BLaER1 (cell line): ENCODE data around the gene DOCK2.

Source experiments
- H3K27ac ChIP-seq: shearing (Covaris generic); formaldehyde crosslinking; 2 replicates; pipeline ENCODE4 v1.8.1; 2022
- H3K27me3 ChIP-seq: shearing (Covaris generic); formaldehyde crosslinking; 2 replicates; pipeline ENCODE4 v1.8.1; 2022
- H3K36me3 ChIP-seq: shearing (Covaris generic); formaldehyde crosslinking; 2 replicates; pipeline ENCODE4 v1.8.1; 2022
- H3K4me1 ChIP-seq: shearing (Covaris generic); formaldehyde crosslinking; 2 replicates; pipeline ENCODE4 v1.8.1; 2022
- H3K4me2 ChIP-seq: shearing (Covaris generic); formaldehyde crosslinking; 2 replicates; pipeline ENCODE4 v1.8.1; 2022
- H3K4me3 ChIP-seq: shearing (Covaris generic); formaldehyde crosslinking; 2 replicates; pipeline ENCODE4 v1.8.1; 2022
- H3K9ac ChIP-seq: shearing (Covaris generic); formaldehyde crosslinking; 2 replicates; pipeline ENCODE4 v1.8.1; 2022
- H3K9me3 ChIP-seq: shearing (Covaris generic); formaldehyde crosslinking; 2 replicates; pipeline ENCODE4 v1.8.1; 2022
- H4K20me1 ChIP-seq: shearing (Covaris generic); formaldehyde crosslinking; 2 replicates; pipeline ENCODE4 v1.8.1; 2022
- Cebpa-rat ChIP-seq: shearing (Covaris generic); IDR thresholded peaks from 2 replicates; pipeline ENCODE4 v1.8.1; 2022

The DOCK2 gene

GRCh38 chr5:169697511-169697890 lies 60.4 kb downstream of the DOCK2 start:
- no peak for TF ChIP-seq Cebpa-rat
- no peak overlapping the region for H3K27ac ChIP-seq

GRCh38 chr5:169697976-169698375 lies 60.9 kb downstream of the DOCK2 start:
- no peak overlapping the region for H3K4me2 ChIP-seq
- no peaks in the 10 kb centered on the region for H3K9me3 ChIP-seq
- H3K9ac ChIP-seq: no peak overlapping the region
- H4K20me1 ChIP-seq: no peaks in the 10 kb centered on the region
- TF ChIP-seq Cebpa-rat: no peak
- no peak overlapping the region for H3K4me3 ChIP-seq
- H3K27me3 ChIP-seq: no peaks in the 10 kb centered on the region
- H3K27ac ChIP-seq: no peak overlapping the region
- peaks cover 95% of the 10 kb centered on the region for H3K36me3 ChIP-seq
- peaks cover 4% of the 10 kb centered on the region for H3K4me1 ChIP-seq

More at GRCh38 chr5:169697511-169697890, 60.4 kb downstream of the DOCK2 start:
- H3K4me2 ChIP-seq: no peak overlapping the region
- no peaks in the 10 kb centered on the region for H3K27me3 ChIP-seq
- H3K36me3 ChIP-seq: peaks cover 95% of the 10 kb centered on the region
- H4K20me1 ChIP-seq: no peaks in the 10 kb centered on the region
- H3K4me3 ChIP-seq: no peak overlapping the region
- H3K9ac ChIP-seq: no peak overlapping the region
- no peaks in the 10 kb centered on the region for H3K4me1 ChIP-seq
- H3K9me3 ChIP-seq: no peaks in the 10 kb centered on the region

- Histone ChIP-seq H3K9ac (no peak overlapping the region), H3K27ac (no peak overlapping the region), H3K4me3 (no peak overlapping the region), H4K20me1 (no peaks in the 10 kb centered on the region), H3K4me2 (no peak overlapping the region), H3K4me1 (peaks cover 28% of the 10 kb centered on the region), H3K27me3 (no peaks in the 10 kb centered on the region), H3K36me3 (peaks cover 92% of the 10 kb centered on the region), H3K9me3 (no peaks in the 10 kb centered on the region)
- no peak for TF ChIP-seq Cebpa-rat
Measured at GRCh38 chr5:169700611-169701010, 63.5 kb downstream of the DOCK2 start.

- Histone ChIP-seq H3K27ac (no peak overlapping the region), H3K36me3 (peaks cover 92% of the 10 kb centered on the region), H3K9me3 (no peaks in the 10 kb centered on the region), H3K9ac (no peak overlapping the region), H3K27me3 (no peaks in the 10 kb centered on the region), H3K4me1 (peaks cover 42% of the 10 kb centered on the region), H3K4me2 (no peak overlapping the region), H4K20me1 (no peaks in the 10 kb centered on the region), H3K4me3 (no peak overlapping the region)
- no peak for TF ChIP-seq Cebpa-rat
Measured at GRCh38 chr5:169701910-169702451, 64.9 kb downstream of the DOCK2 start.

- Histone ChIP-seq H4K20me1 (no peaks in the 10 kb centered on the region), H3K36me3 (peaks cover 92% of the 10 kb centered on the region), H3K4me3 (no peak overlapping the region), H3K27ac (no peak overlapping the region), H3K4me1 (peaks cover 42% of the 10 kb centered on the region), H3K9me3 (no peaks in the 10 kb centered on the region), H3K27me3 (no peaks in the 10 kb centered on the region), H3K4me2 (peak overlapping the region; percentile 31), H3K9ac (no peak overlapping the region)
- TF ChIP-seq Cebpa-rat: no peak
Measured at GRCh38 chr5:169702693-169703481, 65.8 kb downstream of the DOCK2 start.

- no peak overlapping the region for H3K27ac ChIP-seq
- H3K4me2 ChIP-seq: peak overlapping the region; percentile 31; the same call in 1 of the 2 replicates
- H3K4me3 ChIP-seq: no peak overlapping the region
- no peak overlapping the region for H3K9ac ChIP-seq
- peaks cover 92% of the 10 kb centered on the region for H3K36me3 ChIP-seq
- no peak for TF ChIP-seq Cebpa-rat
- no peaks in the 10 kb centered on the region for H3K27me3 ChIP-seq
- peaks cover 47% of the 10 kb centered on the region for H3K4me1 ChIP-seq
- no peaks in the 10 kb centered on the region for H3K9me3 ChIP-seq
- H4K20me1 ChIP-seq: no peaks in the 10 kb centered on the region
Measured at GRCh38 chr5:169703813-169704212, 66.7 kb downstream of the DOCK2 start.

GRCh38 chr5:169705322-169705721 lies 68.2 kb downstream of the DOCK2 start:
- Histone ChIP-seq H3K9ac (peak overlapping the region; percentile 30; the same call in 1 of the 2 replicates), H3K36me3 (peaks cover 93% of the 10 kb centered on the region), H3K9me3 (no peaks in the 10 kb centered on the region), H3K27me3 (no peaks in the 10 kb centered on the region), H3K27ac (peak overlapping the region; percentile 47), H3K4me1 (peaks cover 47% of the 10 kb centered on the region), H3K4me2 (peak overlapping the region; percentile 63), H4K20me1 (no peaks in the 10 kb centered on the region), H3K4me3 (no peak overlapping the region)
- no peak for TF ChIP-seq Cebpa-rat

GRCh38 chr5:169706071-169706470 lies 69.0 kb downstream of the DOCK2 start:
- Histone ChIP-seq H3K9ac (no peak overlapping the region), H3K4me2 (peak overlapping the region; percentile 63; the same call in 1 of the 2 replicates), H3K27ac (peak overlapping the region; percentile 47), H3K9me3 (no peaks in the 10 kb centered on the region), H3K4me1 (peaks cover 47% of the 10 kb centered on the region), H3K4me3 (no peak overlapping the region), H3K27me3 (no peaks in the 10 kb centered on the region), H3K36me3 (peaks cover 95% of the 10 kb centered on the region), H4K20me1 (no peaks in the 10 kb centered on the region)
- no peak for TF ChIP-seq Cebpa-rat

- H3K9me3 ChIP-seq: no peaks in the 10 kb centered on the region
- no peak overlapping the region for H3K27ac ChIP-seq
- TF ChIP-seq Cebpa-rat: no peak
- H3K4me2 ChIP-seq: no peak overlapping the region
- no peaks in the 10 kb centered on the region for H4K20me1 ChIP-seq
- no peak overlapping the region for H3K4me3 ChIP-seq
- H3K27me3 ChIP-seq: no peaks in the 10 kb centered on the region
- H3K9ac ChIP-seq: no peak overlapping the region
- H3K36me3 ChIP-seq: peaks cover 95% of the 10 kb centered on the region
- peaks cover 47% of the 10 kb centered on the region for H3K4me1 ChIP-seq
Measured at GRCh38 chr5:169706758-169707450, 69.8 kb downstream of the DOCK2 start.

GRCh38 chr5:169707686-169708085 lies 70.6 kb downstream of the DOCK2 start:
- no peak overlapping the region for H3K4me3 ChIP-seq
- no peak overlapping the region for H3K27ac ChIP-seq
- peaks cover 95% of the 10 kb centered on the region for H3K36me3 ChIP-seq
- H3K9ac ChIP-seq: no peak overlapping the region
- H3K4me1 ChIP-seq: peaks cover 46% of the 10 kb centered on the region
- H4K20me1 ChIP-seq: no peaks in the 10 kb centered on the region
- H3K27me3 ChIP-seq: no peaks in the 10 kb centered on the region
- H3K4me2 ChIP-seq: no peak overlapping the region
- H3K9me3 ChIP-seq: no peaks in the 10 kb centered on the region
- no peak for TF ChIP-seq Cebpa-rat
